Vagina (tissue), 2 donors: ENCODE data around the gene TPPP3. TPM values are rescaled to one million over a fixed set of nuclear protein-coding genes. Genes with fewer than 3 reads are reported as not detected.

Experiments used
- DNase-seq, 2 donors: peaks; one replicate each; pipeline ENCODE4 v3.0.0-alpha.2; 2017; ENCODE audit errors: extremely low spot score in 2 of 2
- H3K27ac ChIP-seq: fragments of 200-600 bp; sonication (generic); one replicate; pipeline ENCODE4 v1.5.1; 2019
- H3K27me3 ChIP-seq: fragments of 200-600 bp; sonication (generic); one replicate; pipeline ENCODE4 v1.5.1; 2019
- H3K36me3 ChIP-seq, 2 donors: fragments of 200-600 bp; sonication (generic); one replicate each; pipeline ENCODE4 v1.5.1; 2017 to 2019
- H3K4me1 ChIP-seq: fragments of 200-600 bp; sonication (generic); one replicate; pipeline ENCODE4 v1.5.1; 2019
- H3K4me3 ChIP-seq, 2 donors: fragments of 200-600 bp; sonication (generic); 1 replicate in 1 of 2; 2 replicates in 1 of 2; pipeline ENCODE4 v1.5.1; 2016 to 2019
- H3K9me3 ChIP-seq: fragments of 200-600 bp; sonication (generic); one replicate; pipeline ENCODE4 v1.5.1; 2019
- CTCF ChIP-seq, 3 experiments: fragments of 450-650 bp in 2 of 3; fragments of 200-600 bp in 1 of 3; sonication (generic) in 1 of 3; IDR thresholded peaks; one replicate each; pipeline ENCODE4 v1.5.1; 2017 to 2019; ENCODE audit warnings: antibody characterized with exemption in 3 of 3, mild to moderate bottlenecking in 2 of 3, moderate library complexity in 2 of 3
- POLR2A ChIP-seq, 2 donors: fragments of 450-650 bp; IDR thresholded peaks; one replicate each; pipeline ENCODE4 v1.6.1; 2017; ENCODE audit warnings: antibody characterized with exemption in 2 of 2, mild to moderate bottlenecking in 2 of 2, moderate library complexity in 2 of 2
- POLR2AphosphoS5 ChIP-seq, 2 donors: sonication (generic); formaldehyde crosslinking; IDR thresholded peaks; one replicate each; pipeline ENCODE4 v1.9.0; 2017; ENCODE audit warnings: antibody characterized with exemption in 2 of 2, mild to moderate bottlenecking in 2 of 2, low read depth in 1 of 2; ENCODE audit not compliant: insufficient read depth in 1 of 2
- intact Hi-C: fragments of 100-400 bp; cut with DNase I; formaldehyde crosslinking; loops from one replicate; pipeline ENCODE4 v1.15.1; 2023
- small RNA-seq: library from RNA; depleted of rRNA; stranded (forward); fragments of <200 nt; gene quantifications from one replicate; pipeline ENCODE3, GENCODE V24; 2016
- total RNA-seq: library from RNA; depleted of rRNA; stranded (reverse); fragments of >200 nt; gene quantifications from one replicate; pipeline ENCODE4 v1.2.3, GENCODE V29; 2016

The TPPP3 gene
- total RNA-seq, 1 donor from 2014 or later, result 28.2 TPM

GRCh38 chr16:67345401-67345800 is 47.9 kb downstream of the TPPP3 start:
- H3K27me3 ChIP-seq, result no peaks in the 10 kb centered on the region
- H3K27ac ChIP-seq, result no peak overlapping the region
- intact Hi-C loops, result no loop called here
- no peak for DNase-seq
- TF ChIP-seq CTCF (IDR thresholded peaks at IDR 0.05), result no peak
- no peak for TF ChIP-seq POLR2AphosphoS5 (IDR thresholded peaks at IDR 0.05; ENCODE audit: insufficient read depth in 1 of 2, low read depth in 1 of 2)
- no peak for TF ChIP-seq POLR2A (IDR thresholded peaks at IDR 0.05)
- H3K4me3 ChIP-seq, result no peak overlapping the region
- H3K4me1 ChIP-seq, result no peaks in the 10 kb centered on the region
- H3K9me3 ChIP-seq, result no peaks in the 10 kb centered on the region
- H3K36me3 ChIP-seq, result no peaks in the 10 kb centered on the region

- DNase-seq, result no peak
- Histone ChIP-seq H3K27me3 (no peaks in the 10 kb centered on the region), H3K27ac (no peak overlapping the region)
These were observed 50.7 kb downstream of the TPPP3 start for GRCh38 chr16:67342616-67343015.

GRCh38 chr16:67341250-67341649 is 52.0 kb downstream of the TPPP3 start:
- no peaks in the 10 kb centered on the region for H3K4me1 ChIP-seq
- no peak overlapping the region for H3K4me3 ChIP-seq
- TF ChIP-seq POLR2A (IDR thresholded peaks at IDR 0.05), result no peak
- no peak for TF ChIP-seq CTCF (IDR thresholded peaks at IDR 0.05)
- no peak for TF ChIP-seq POLR2AphosphoS5 (IDR thresholded peaks at IDR 0.05; ENCODE audit: insufficient read depth in 1 of 2, low read depth in 1 of 2)
- H3K27me3 ChIP-seq, result no peaks in the 10 kb centered on the region
- no peaks in the 10 kb centered on the region for H3K36me3 ChIP-seq
- no peak for DNase-seq
- intact Hi-C loops, result no loop called here
- no peaks in the 10 kb centered on the region for H3K9me3 ChIP-seq
- H3K27ac ChIP-seq, result no peak overlapping the region

More at GRCh38 chr16:67342616-67343015, 50.7 kb downstream of the TPPP3 start:
- H3K9me3 ChIP-seq, result no peaks in the 10 kb centered on the region
- no peaks in the 10 kb centered on the region for H3K36me3 ChIP-seq
- no peaks in the 10 kb centered on the region for H3K4me1 ChIP-seq
- intact Hi-C loops, result no loop called here
- H3K4me3 ChIP-seq, result no peak overlapping the region
- TF ChIP-seq CTCF (IDR thresholded peaks at IDR 0.05), result no peak
- no peak for TF ChIP-seq POLR2A (IDR thresholded peaks at IDR 0.05)
- TF ChIP-seq POLR2AphosphoS5 (IDR thresholded peaks at IDR 0.05; ENCODE audit: insufficient read depth in 1 of 2, low read depth in 1 of 2), result no peak

Small RNA genes lying within 50 kb of the gene (small RNA-seq; reads per million reads assigned to genes)
- not detected for gene RNU1-123P

Other genes with a start within 250 kb of the TPPP3 start
- gene B3GNT9, start 242.5 kb downstream of the TPPP3 start, total RNA-seq, result 12.8 TPM
- 22.3 TPM for gene TRADD, start 233.6 kb downstream of the TPPP3 start, total RNA-seq
- gene FBXL8, start 233.5 kb downstream of the TPPP3 start, total RNA-seq, result 31.4 TPM
- gene HSF4, start 228.8 kb downstream of the TPPP3 start, total RNA-seq, result 54.3 TPM
- gene NOL3, start 223.0 kb downstream of the TPPP3 start, total RNA-seq, result 19.2 TPM
- 17.4 TPM for gene MATCAP1, start 209.5 kb downstream of the TPPP3 start, total RNA-seq
- gene EXOC3L1, start 203.4 kb downstream of the TPPP3 start, total RNA-seq, result 2.5 TPM
- 78.1 TPM for gene E2F4, start 201.3 kb downstream of the TPPP3 start, total RNA-seq
- 21.6 TPM for gene ELMO3, start 194.4 kb downstream of the TPPP3 start, total RNA-seq
- gene TMEM208, start 166.4 kb downstream of the TPPP3 start, total RNA-seq, result 48.9 TPM
- 17.2 TPM for gene FHOD1, start 146.0 kb downstream of the TPPP3 start, total RNA-seq
- 0.49 TPM for gene SLC9A5, start 144.5 kb downstream of the TPPP3 start, total RNA-seq
- 9.8 TPM for gene PLEKHG4, start 114.0 kb downstream of the TPPP3 start, total RNA-seq
- not detected for gene KCTD19, start 66.8 kb downstream of the TPPP3 start, total RNA-seq
- gene LRRC36, start 66.7 kb downstream of the TPPP3 start, total RNA-seq, result not detected
- gene ZDHHC1, start 23.0 kb upstream of the TPPP3 start, total RNA-seq, result 22.3 TPM
- gene HSD11B2, start 37.6 kb upstream of the TPPP3 start, total RNA-seq, result 30.2 TPM
- 110 TPM for gene ATP6V0D1, start 87.7 kb upstream of the TPPP3 start, total RNA-seq
- gene AGRP, start 90.0 kb upstream of the TPPP3 start, total RNA-seq, result not detected
- 54.8 TPM for gene RIPOR1, start 135.3 kb upstream of the TPPP3 start, total RNA-seq
- gene CTCF, start 169.0 kb upstream of the TPPP3 start, total RNA-seq, result 43.2 TPM